NCI-H226 (cell line): Measurements from ENCODE around the gene CYP2C8.
"Not testable (repeated sequence)": the region's sequence is repeated elsewhere in the genome, so short reads cannot be mapped to it uniquely, and the experiment has no call there.

Source experiments
- DNase-seq: peaks from one replicate; pipeline ENCODE4 v3.0.0-alpha.2; 2015

Gene CYP2C8

GRCh38 chr10:95069286-95069685 is at the start of gene CYP2C8:
TSS of gene CYP2C8 (minus strand) at chr10:95069497. CDS start at chr10:95069402, 95 bp downstream.
- DNase-seq: no peak

GRCh38 chr10:95116869-95117269 is 47.6 kb upstream of the CYP2C8 start:
- no peak for DNase-seq

- DNase-seq: not testable (repeated sequence)
Measured at GRCh38 chr10:95110823-95111222, 41.5 kb upstream of the CYP2C8 start.

- DNase-seq: no peak
Measured at GRCh38 chr10:95097805-95098204, 28.5 kb upstream of the CYP2C8 start.

GRCh38 chr10:95096143-95096542 is 26.8 kb upstream of the CYP2C8 start:
- DNase-seq: no peak

GRCh38 chr10:95079626-95080025 is 10.3 kb upstream of the CYP2C8 start:
- DNase-seq: not testable (repeated sequence)

GRCh38 chr10:95077556-95077955 is 8.3 kb upstream of the CYP2C8 start:
- no peak for DNase-seq

GRCh38 chr10:95071107-95071660 is 1.9 kb upstream of the CYP2C8 start:
- DNase-seq: no peak

- not testable (repeated sequence) for DNase-seq
Measured at GRCh38 chr10:95064125-95064524, 5.2 kb downstream of the CYP2C8 start.

- no peak for DNase-seq
Measured at GRCh38 chr10:95056744-95057363, 12.4 kb downstream of the CYP2C8 start.

GRCh38 chr10:95049919-95050318 is 19.4 kb downstream of the CYP2C8 start:
- no peak for DNase-seq

GRCh38 chr10:95048206-95048605 is 21.1 kb downstream of the CYP2C8 start:
- no peak for DNase-seq

GRCh38 chr10:95039281-95039680 is 30.0 kb downstream of the CYP2C8 start:
- DNase-seq: no peak

- DNase-seq: no peak
Measured at GRCh38 chr10:95035332-95036295, 33.7 kb downstream of the CYP2C8 start.

GRCh38 chr10:95034401-95034800 is 34.9 kb downstream of the CYP2C8 start:
- DNase-seq: no peak

- no peak for DNase-seq
Measured at GRCh38 chr10:95031656-95032055, 37.6 kb downstream of the CYP2C8 start.

GRCh38 chr10:95026461-95026860 is 42.8 kb downstream of the CYP2C8 start:
- no peak for DNase-seq

GRCh38 chr10:94997741-94998174 is 71.5 kb downstream of the CYP2C8 start:
- no peak for DNase-seq

- no peak for DNase-seq
Measured at GRCh38 chr10:94992811-94993210, 76.5 kb downstream of the CYP2C8 start.

GRCh38 chr10:94991243-94991888 is 77.9 kb downstream of the CYP2C8 start:
- no peak for DNase-seq

- DNase-seq: no peak
Measured at GRCh38 chr10:94989192-94989591, 80.1 kb downstream of the CYP2C8 start.
